ENCODE results near the gene NARF. TPM values are rescaled to one million over a fixed set of nuclear protein-coding genes. Genes with fewer than 3 reads are reported as not detected.

NARF gene
- total RNA-seq, 1 experiment from 2014 or later, result 58.5 TPM

DNA sequence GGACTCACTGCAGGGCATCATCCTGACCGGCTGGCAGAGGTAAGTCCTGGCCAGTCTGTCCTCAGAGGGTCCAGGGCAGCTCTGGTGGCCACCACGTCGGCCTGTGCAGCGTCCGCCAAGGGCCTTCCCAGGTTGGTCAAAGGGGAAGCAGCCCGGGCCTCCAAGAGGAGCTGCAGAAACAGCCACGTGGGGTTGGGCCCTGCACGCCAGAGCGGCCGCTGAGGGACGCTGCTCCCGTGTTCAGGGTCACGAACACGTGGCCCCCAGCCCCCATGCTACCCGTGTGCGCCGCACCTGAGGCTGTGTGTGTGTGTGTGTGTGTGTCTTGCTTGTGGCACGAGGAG, 21.2 kb upstream of the NARF start:
- H3K4me1 ChIP-seq (replicated peaks), result peaks cover 5% of the 10 kb centered on the region; the same call in 1 of the 2 replicates
- no peak for DNase-seq (ENCODE audit: low read depth in 1 of 2, low spot score in 2 of 2)
- H3K9me3 ChIP-seq (replicated peaks), result no peaks in the 10 kb centered on the region
- H3K27ac ChIP-seq, result no peak overlapping the region
- H3K27me3 ChIP-seq (replicated peaks), result no peaks in the 10 kb centered on the region
- no peak overlapping the region for H3K4me3 ChIP-seq
- peaks cover 67% of the 10 kb centered on the region for H3K36me3 ChIP-seq

DNA sequence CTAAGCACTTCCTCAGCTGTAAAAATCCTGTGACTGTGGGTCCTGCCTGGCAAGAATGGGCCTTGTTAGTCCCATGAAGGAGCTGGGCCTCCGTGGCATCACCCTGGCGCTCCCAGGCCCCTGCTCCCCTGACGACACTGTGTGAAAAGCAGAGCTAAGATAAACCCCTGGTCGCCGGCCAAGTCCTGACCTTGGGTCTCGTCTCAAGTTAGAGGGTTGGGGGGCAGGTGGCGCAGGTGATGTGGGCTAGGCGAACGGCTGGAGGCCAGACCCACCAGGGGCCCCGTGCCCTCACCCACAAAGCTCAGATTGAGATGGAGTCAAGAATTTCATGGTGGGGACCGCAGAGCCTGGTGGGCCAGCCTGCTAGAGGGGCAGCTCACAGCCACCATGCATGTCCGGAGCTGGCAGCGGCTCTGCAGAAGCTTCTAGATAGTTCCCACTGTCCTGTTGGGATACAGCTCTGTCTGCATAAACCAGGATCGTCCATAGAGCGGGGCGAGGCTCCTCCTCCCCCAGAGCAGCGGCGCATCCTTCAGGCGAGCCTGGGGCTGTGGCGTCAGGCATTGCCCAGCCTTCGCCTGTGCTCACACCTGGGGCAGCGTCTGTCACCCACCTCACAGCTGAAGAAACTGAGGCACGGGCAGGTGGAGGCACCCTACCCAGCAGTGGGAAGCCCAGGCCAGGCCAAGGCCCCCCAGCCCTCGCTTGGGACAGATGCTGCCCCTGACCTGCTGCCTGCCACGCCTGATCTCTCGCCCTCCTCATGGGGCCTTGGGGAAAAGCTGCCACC, 19.9 kb upstream of the NARF start:
- Histone ChIP-seq H3K4me3 (no peak overlapping the region), H3K4me1 (replicated peaks) (peaks cover 5% of the 10 kb centered on the region; the same call in 1 of the 2 replicates), H3K9me3 (replicated peaks) (no peaks in the 10 kb centered on the region), H3K27ac (no peak overlapping the region), H3K36me3 (peaks cover 75% of the 10 kb centered on the region), H3K27me3 (replicated peaks) (no peaks in the 10 kb centered on the region)
- peak in 1 of 2 experiments; percentile 47 for DNase-seq (ENCODE audit: low read depth in 1 of 2, low spot score in 2 of 2)

DNA sequence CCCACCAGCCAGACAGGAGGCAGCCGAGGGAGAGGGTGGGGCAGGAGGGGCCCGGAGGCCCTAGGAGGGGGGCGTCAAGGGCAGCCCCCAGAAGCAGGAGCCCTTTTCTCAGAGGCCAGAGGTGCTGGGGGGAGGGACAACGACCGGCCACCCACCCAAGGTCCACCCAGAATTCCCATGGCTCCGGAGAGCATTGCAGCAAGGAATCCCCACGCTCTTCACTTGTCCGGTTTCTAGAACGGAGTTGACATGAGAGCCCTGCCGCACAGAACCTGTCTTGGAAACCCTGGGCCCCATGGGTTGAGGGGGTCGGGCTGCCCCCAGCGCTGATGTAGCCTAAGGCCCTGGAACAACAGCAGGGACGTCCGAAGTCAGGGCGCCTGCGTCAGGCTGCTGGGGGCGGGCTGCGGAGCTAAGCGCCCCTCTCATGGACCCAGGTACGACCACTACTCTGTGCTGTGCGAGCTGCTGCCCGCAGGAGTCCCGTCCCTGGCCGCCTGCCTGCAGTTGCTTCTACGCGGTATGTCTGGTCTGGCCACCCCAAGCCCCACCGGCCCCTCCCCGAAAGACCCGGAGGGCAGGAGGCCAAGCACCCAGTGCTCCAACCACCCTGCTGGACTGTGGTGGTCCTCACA, 19.2 kb upstream of the NARF start:
- Histone ChIP-seq H3K4me1 (replicated peaks) (peaks cover 5% of the 10 kb centered on the region; the same call in 1 of the 2 replicates), H3K27me3 (replicated peaks) (no peaks in the 10 kb centered on the region), H3K9me3 (replicated peaks) (no peaks in the 10 kb centered on the region), H3K36me3 (peaks cover 76% of the 10 kb centered on the region), H3K4me3 (no peak overlapping the region), H3K27ac (no peak overlapping the region)
- peak in 1 of 2 experiments; percentile 50 for DNase-seq (ENCODE audit: low read depth in 1 of 2, low spot score in 2 of 2)

DNA sequence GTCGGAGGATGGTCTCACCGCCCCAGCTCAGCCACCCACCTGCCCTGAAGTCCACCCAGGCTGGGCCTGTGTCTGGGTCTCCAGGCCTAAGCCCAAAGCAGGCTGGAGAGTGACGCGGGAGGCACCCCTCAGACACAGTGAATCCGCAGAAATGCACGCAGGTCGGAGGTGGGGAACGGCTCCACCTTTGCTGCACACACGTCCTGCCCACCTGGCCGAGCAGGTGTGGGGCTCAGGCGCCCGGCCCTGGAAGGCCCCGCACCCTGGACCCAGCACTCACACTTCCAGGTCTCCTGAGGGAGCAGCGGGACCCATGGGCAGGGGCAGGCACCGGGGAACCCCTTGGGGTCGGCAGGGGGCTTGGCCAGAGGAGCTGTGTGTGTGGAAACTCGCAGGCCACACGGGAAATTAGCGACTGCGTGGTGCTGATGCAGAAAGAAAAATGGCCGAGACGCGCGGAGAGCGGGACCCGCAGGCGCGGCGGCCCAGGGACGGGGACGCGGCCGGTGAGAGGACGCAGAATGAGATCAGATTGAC, 18.6 kb upstream of the NARF start:
- Histone ChIP-seq H3K27me3 (replicated peaks) (no peaks in the 10 kb centered on the region), H3K4me1 (replicated peaks) (peaks cover 5% of the 10 kb centered on the region; the same call in 1 of the 2 replicates)

DNA sequence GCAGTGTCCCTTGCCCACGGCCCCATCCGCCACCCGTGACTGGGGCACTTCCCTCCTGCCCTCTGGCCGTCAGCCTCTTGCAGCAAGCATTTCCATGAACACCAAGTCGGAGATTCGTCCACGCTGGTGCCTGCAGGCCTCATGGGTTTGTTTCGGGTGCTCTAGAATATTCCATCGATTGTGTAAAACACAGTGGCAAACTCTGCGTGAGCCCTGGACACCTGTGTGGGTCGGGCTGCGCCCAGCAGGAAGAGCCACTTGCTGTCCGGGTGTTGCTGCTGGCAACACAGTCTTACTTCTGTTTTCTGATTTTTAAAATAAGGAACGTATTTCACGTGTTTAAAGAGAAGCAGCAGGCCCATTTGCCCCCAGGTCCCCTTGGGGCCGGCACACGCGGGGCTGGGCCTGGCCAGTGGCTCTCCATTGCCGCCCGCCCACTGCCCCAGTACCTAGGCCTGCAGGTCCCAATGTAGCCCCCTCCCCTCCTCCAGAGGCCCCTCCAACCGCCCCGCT, 18.0 kb upstream of the NARF start:
- no peak overlapping the region for H3K4me3 ChIP-seq
- H3K4me1 ChIP-seq (replicated peaks), result no peaks in the 10 kb centered on the region
- no peaks in the 10 kb centered on the region for H3K27me3 ChIP-seq (replicated peaks)
- no peak overlapping the region for H3K27ac ChIP-seq
- peaks cover 84% of the 10 kb centered on the region for H3K36me3 ChIP-seq
- no peaks in the 10 kb centered on the region for H3K9me3 ChIP-seq (replicated peaks)
- no peak for DNase-seq (ENCODE audit: low read depth in 1 of 2, low spot score in 2 of 2)

More for the DNA sequence above, 18.6 kb upstream of the NARF start:
- Histone ChIP-seq H3K27ac (no peak overlapping the region), H3K36me3 (peaks cover 81% of the 10 kb centered on the region), H3K9me3 (replicated peaks) (no peaks in the 10 kb centered on the region), H3K4me3 (no peak overlapping the region)
- DNase-seq (ENCODE audit: low read depth in 1 of 2, low spot score in 2 of 2), result no peak

DNA sequence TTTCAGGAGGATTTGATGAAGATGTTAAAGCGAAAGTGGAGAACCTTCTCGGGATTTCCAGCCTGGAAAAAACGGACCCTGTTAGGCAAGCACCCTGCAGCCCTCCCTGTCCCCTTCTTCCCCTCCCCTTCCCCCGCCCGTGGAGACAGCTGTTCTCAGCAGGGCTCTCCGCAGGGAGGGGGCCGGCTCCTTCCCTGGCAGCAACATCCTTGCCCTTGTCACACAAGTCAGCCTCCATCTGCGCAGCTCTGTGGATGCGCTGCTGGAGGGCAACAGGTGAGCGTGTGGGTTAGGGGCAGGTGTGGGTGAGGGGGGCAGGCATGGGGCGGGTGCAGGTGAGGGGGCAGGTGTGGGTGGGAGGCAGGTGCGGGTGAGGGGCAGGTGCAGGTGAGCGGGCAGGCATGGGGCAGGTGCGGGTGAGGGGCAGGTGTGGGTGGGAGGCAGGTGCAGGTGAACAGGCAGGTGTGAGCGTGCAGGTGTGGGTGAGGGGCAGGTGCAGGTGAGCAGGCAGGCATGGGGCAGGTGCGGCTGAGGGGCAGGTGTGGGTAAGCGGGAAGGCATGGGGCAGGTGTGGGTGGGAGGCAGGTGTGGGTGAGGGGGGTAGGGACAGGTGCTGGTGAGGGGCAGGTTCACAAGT, 17.4 kb upstream of the NARF start:
- no peak for DNase-seq (ENCODE audit: low read depth in 1 of 2, low spot score in 2 of 2)

DNA sequence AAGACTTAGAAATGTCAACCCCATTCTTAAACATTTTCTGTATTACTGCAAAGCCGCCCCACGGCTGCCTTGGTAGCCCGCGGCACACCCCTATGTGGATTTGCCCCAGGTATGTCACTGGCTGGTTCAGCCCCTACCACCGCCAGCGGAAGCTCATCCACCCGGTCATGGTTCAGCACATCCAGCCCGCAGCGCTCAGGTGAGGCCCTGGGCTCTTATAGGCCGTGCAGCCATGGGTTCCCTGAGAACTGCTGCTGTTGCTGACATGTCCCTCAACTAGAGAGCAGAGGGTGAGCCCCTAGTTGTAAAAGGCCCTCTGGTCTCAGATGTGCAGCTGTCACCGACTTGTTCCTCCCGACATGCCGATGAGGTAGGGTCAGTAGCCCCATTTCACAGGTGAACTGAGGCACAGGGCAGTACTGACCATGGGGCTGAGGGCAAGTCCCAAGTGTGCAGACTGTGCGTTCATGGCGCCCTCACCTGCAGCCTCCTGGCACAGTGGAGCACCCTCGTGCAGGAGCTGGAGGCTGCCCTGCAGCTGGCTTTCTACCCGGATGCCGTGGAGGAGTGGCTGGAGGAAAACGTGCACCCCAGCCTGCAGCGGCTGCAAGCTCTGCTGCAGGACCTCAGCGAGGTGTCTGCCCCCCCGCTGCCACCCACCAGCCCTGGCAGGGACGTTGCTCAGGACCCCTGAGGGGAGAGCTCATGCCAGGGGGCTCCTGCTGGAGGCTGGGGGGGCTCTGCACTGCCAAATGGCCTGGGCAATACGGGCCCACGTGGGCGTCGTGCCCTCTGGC, 16.7 kb upstream of the NARF start:
- Histone ChIP-seq H3K4me3 (no peak overlapping the region), H3K27me3 (replicated peaks) (no peaks in the 10 kb centered on the region), H3K36me3 (peaks cover 84% of the 10 kb centered on the region), H3K9me3 (replicated peaks) (no peaks in the 10 kb centered on the region), H3K4me1 (replicated peaks) (no peaks in the 10 kb centered on the region), H3K27ac (no peak overlapping the region)
- no peak for DNase-seq (ENCODE audit: low read depth in 1 of 2, low spot score in 2 of 2)

More for the DNA sequence above, 17.4 kb upstream of the NARF start:
- Histone ChIP-seq H3K9me3 (replicated peaks) (no peaks in the 10 kb centered on the region), H3K27ac (no peak overlapping the region), H3K4me3 (no peak overlapping the region), H3K36me3 (peaks cover 84% of the 10 kb centered on the region), H3K4me1 (replicated peaks) (no peaks in the 10 kb centered on the region), H3K27me3 (replicated peaks) (no peaks in the 10 kb centered on the region)

DNA sequence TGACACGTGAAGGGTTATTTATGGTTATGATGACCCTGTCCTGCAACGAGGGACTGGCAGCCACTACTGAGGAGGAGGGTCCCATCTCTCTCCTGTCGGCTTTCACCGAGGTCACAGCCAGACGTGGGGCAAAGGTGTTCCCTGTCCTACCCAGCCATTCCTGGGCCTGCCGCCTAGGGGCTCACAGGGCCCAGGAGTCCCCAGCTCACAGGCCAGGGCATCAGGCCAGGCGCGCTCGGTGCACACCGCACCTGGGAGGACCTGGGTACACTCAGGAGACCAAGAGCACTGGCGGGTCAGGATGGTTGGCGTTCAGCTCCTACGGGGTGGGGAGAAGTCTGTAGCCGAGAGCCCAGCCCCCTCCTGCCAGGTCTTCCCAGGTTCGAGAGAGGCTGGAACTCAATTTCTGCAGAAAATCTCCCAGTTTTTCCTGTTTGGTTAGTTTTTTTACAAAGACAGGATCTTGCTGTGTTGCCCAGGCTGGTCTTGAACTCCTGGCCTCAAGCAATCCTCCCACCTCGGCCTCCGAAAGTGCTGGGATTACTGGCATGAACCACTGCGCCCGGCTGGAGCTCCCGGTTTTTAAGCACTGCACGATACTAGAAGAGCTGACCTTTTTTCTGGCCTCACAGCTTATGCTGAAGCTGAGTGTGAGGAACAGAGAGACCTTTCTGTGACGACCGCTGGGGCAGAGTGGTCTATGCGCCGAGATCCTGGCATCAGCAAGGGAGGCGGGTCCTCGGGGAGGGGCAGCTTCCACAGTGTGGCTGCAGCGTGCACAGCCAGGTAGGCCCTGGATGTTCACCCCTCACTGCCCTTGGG, 15.7 kb upstream of the NARF start:
- H3K4me1 ChIP-seq (replicated peaks), result no peaks in the 10 kb centered on the region
- DNase-seq (ENCODE audit: low read depth in 1 of 2, low spot score in 2 of 2), result no peak
- no peak overlapping the region for H3K27ac ChIP-seq
- no peak overlapping the region for H3K4me3 ChIP-seq
- no peaks in the 10 kb centered on the region for H3K9me3 ChIP-seq (replicated peaks)
- no peaks in the 10 kb centered on the region for H3K27me3 ChIP-seq (replicated peaks)
- H3K36me3 ChIP-seq, result peaks cover 78% of the 10 kb centered on the region

DNA sequence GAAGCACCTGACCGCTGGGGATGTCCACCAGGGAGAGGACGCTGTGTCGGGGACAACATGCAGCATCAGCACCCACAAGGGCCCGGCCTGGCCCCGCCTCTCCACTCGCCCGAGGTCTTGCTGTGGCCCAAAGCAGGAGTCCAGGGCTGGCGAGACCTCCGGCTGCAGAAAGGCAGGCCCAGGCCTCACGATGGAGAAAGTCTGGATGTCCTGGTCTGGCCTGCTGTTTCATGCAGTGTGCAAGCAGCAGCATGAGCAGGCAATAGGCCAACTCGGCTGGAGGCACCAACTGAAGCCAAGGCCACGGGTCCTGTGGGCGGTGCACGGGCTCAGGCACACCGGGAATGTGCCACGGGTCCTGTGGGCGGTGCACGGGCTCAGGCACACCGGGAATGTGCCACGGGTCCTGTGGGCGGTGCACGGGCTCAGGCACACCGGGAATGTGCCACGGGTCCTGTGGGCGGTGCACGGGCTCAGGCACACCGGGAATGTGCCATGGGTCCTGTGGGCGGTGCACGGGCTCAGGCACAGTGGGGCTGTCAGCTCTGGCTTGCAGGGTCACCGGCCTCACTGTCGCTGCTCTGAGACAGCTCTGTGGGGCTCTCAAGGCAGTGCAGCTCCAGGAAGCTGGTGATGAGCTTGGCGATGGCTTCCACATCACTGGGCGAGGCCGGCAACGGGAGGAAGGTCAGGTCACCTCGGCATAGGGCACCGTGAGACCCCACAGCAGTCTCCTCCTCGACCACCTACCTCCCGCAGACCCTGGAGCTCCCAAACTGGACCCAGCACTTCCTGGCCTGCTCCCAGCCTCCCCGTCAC, 14.9 kb upstream of the NARF start:
- Histone ChIP-seq H3K27ac (no peak overlapping the region), H3K4me3 (no peak overlapping the region), H3K4me1 (replicated peaks) (no peaks in the 10 kb centered on the region), H3K36me3 (peaks cover 74% of the 10 kb centered on the region), H3K27me3 (replicated peaks) (no peaks in the 10 kb centered on the region), H3K9me3 (replicated peaks) (no peaks in the 10 kb centered on the region)
- no peak for DNase-seq (ENCODE audit: low read depth in 1 of 2, low spot score in 2 of 2)

DNA sequence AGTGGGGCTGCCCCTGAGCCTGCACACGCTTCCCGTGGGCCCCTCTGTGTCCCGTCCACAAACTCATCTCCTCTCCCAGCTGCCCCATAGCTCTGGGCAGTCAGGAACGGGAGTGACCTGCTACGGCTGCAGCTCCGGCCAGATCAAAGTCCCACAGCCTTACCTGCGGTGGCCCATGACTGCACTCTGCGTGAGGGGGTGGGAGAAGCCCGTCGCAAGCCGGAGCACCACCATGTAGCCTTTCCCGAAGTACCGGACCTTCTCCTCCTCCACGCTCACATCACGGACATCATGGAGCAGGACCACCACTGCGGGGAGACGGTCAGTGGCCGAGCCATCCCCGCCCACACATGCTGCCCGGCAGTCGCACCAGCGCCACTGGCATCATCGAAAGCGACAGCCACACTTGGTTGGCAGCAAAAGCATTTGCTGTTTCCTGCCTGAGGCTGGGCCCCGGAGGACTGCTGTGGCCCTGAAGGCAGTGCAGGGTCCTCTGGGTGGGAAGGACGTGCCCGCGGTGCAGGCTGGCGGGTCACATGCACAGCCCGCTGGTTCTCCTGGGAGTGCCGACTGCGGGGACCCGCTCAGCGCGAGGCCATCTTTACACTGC, 14.2 kb upstream of the NARF start:
- no peak for DNase-seq (ENCODE audit: low read depth in 1 of 2, low spot score in 2 of 2)
- H3K27ac ChIP-seq, result no peak overlapping the region
- no peaks in the 10 kb centered on the region for H3K9me3 ChIP-seq (replicated peaks)
- H3K4me3 ChIP-seq, result no peak overlapping the region
- no peaks in the 10 kb centered on the region for H3K27me3 ChIP-seq (replicated peaks)
- peaks cover 72% of the 10 kb centered on the region for H3K36me3 ChIP-seq
- peaks cover 3% of the 10 kb centered on the region for H3K4me1 ChIP-seq (replicated peaks)

DNA sequence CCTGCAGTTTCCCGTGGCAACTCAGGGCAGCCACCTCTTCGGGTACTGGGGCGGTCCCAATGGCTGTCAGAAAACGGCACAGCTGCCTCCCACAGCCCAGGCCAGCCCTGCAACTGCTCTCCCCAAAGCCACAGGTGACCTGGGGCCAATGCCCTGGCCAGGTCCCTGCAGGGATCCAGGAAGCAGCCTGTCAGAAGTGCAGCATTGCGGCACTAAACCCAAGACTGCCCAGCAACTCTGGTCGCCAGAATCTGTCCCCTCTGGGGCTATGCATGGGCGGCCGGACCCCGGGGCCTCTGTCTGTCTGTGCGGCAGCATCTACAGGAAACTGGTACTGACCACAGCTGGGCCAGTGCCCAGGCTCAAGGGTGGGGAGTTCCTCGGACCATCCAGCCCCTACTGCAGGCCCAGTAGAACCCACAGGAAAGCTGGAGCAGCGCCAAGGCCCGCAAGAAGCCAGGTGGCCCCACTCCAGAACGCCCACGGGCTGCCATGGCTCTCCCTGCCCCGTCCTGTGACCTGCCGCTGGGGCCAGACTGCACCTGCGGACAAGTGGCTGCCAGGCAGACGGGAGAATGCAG, 13.5 kb upstream of the NARF start:
- H3K9me3 ChIP-seq (replicated peaks), result no peaks in the 10 kb centered on the region
- H3K4me1 ChIP-seq (replicated peaks), result peaks cover 10% of the 10 kb centered on the region
- no peak overlapping the region for H3K4me3 ChIP-seq
- no peak for DNase-seq (ENCODE audit: low read depth in 1 of 2, low spot score in 2 of 2)
- no peak overlapping the region for H3K27ac ChIP-seq
- no peaks in the 10 kb centered on the region for H3K27me3 ChIP-seq (replicated peaks)
- H3K36me3 ChIP-seq, result peaks cover 72% of the 10 kb centered on the region

Measured in SJSA1 (cell line).